GM12892 (cell line): ENCODE data around the gene TEX12.

Experiments used
- POLR2A ChIP-seq: IDR thresholded peaks from 2 replicates; pipeline ENCODE4 v1.6.1; 2011; ENCODE audit warnings: low read depth, low read length, control low read depth
- POLR2AphosphoS5 ChIP-seq: IDR thresholded peaks from 2 replicates; pipeline ENCODE4 v1.6.1; 2011; ENCODE audit warnings: low read depth, low read length, control low read depth
- TAF1 ChIP-seq: IDR thresholded peaks from 2 replicates; pipeline ENCODE4 v1.6.1; 2011; ENCODE audit warnings: low read depth, mild to moderate bottlenecking, control low read depth, low read length, borderline replicate concordance

DNA sequence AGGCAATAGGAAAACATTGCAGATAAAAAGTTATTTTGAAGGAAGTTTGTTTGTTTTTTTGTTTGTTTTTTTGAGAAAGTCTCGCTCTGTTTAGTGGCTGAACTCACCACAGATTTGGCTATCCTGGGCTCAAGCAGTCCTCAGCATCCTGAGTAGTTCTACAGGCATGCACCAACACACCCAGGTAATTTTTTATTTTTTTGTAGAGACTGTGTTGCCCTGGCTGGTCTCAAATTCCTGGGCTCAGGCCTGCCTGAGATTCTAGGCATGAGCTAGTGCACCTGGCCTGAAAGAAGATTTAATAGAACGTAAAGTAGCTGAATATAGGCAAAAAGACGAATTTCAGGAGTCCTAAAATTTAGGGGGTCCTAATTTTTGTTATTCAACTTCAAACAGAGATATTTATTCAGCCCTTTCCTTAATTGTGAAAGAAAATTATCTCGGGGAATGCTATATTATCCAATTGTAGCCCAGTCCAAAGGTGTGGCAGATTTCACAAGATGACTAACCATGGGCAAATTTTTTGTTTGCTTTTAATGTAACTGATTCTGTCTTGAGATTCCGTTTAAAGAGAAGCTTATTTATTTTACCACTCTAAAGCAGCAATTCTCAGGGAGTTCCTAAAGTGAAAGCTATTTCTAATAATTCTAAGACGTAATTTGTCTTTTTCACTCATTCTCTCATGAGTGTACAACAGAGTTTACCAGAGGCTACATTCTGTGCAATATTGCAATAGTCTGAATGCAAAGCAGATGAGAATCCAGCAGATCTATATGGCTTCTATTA is 4.2 kb upstream of the TEX12 start:
- no peak for TF ChIP-seq POLR2AphosphoS5
- no peak for TF ChIP-seq TAF1
- TF ChIP-seq POLR2A: no peak
